ENCODE measurements around the gene ABCB1.

GRCh38 chr7:87534072-87534471 is 66.6 kb downstream of the ABCB1 start:
- TF ChIP-seq CTCF (tag by site-specific recombination; IDR thresholded peaks at IDR 0.05), result no peak
- TF ChIP-seq PRDM1 (tag by site-specific recombination; IDR thresholded peaks at IDR 0.05), result no peak
